Neutrophil (primary cell): ENCODE results near the gene RNGTT.

Experiments
- H3K27ac ChIP-seq: fragments of 200-600 bp; sonication (generic); 2 replicates; pipeline ENCODE4 v1.5.1; 2016; ENCODE audit warnings: mild to moderate bottlenecking, moderate library complexity
- H3K27me3 ChIP-seq: fragments of 200-600 bp; sonication (generic); 2 replicates; pipeline ENCODE4 v1.6.0; 2016; ENCODE audit warnings: mild to moderate bottlenecking
- H3K36me3 ChIP-seq: fragments of 200-600 bp; sonication (generic); 2 replicates; pipeline ENCODE4 v1.5.1; 2017
- H3K4me1 ChIP-seq, 2 experiments: fragments of 200-600 bp in 1 of 2; sonication (generic) in 1 of 2; 1 replicate in 1 of 2; 2 replicates in 1 of 2; pipeline versions ENCODE4 v1.5.1 to v1.6.1; 2013 to 2016; ENCODE audit warnings: low read depth in 1 of 2, low read length in 1 of 2, mild to moderate bottlenecking in 1 of 2, moderate library complexity in 1 of 2; ENCODE audit not compliant: control insufficient read depth in 1 of 2, insufficient read depth in 1 of 2
- H3K4me3 ChIP-seq, 2 experiments: fragments of 200-600 bp in 1 of 2; sonication (generic) in 1 of 2; 1 replicate in 1 of 2; 2 replicates in 1 of 2; pipeline ENCODE4 v1.5.1; 2013 to 2016; ENCODE audit warnings: low read depth in 1 of 2, low read length in 1 of 2, mild to moderate bottlenecking in 1 of 2, moderate library complexity in 1 of 2
- H3K9me3 ChIP-seq: fragments of 200-600 bp; sonication (generic); 2 replicates; pipeline ENCODE4 v1.5.1; 2016
- CTCF ChIP-seq: fragments of 200-600 bp; sonication (generic); IDR thresholded peaks from 2 replicates; pipeline ENCODE4 v1.5.1; 2016; ENCODE audit warnings: antibody characterized with exemption

Gene RNGTT

GRCh38 chr6:88870717-88871330 lies 92.6 kb downstream of the RNGTT start:
- Histone ChIP-seq H3K36me3 (no peaks in the 10 kb centered on the region), H3K4me3 (no peak overlapping the region), H3K27ac (no peak overlapping the region), H3K27me3 (no peaks in the 10 kb centered on the region), H3K4me1 (no peaks in the 10 kb centered on the region), H3K9me3 (no peaks in the 10 kb centered on the region)
- TF ChIP-seq CTCF, result peak; percentile 44

- no peaks in the 10 kb centered on the region for H3K36me3 ChIP-seq
- no peaks in the 10 kb centered on the region for H3K9me3 ChIP-seq
- H3K4me3 ChIP-seq, result no peak overlapping the region
- H3K4me1 ChIP-seq, result peaks cover 3 to 8% of the 10 kb centered on the region in 2 experiments
- no peaks in the 10 kb centered on the region for H3K27me3 ChIP-seq
- H3K27ac ChIP-seq, result no peak overlapping the region
- TF ChIP-seq CTCF, result no peak
Observed at GRCh38 chr6:88869263-88870020, 94.0 kb downstream of the RNGTT start.

GRCh38 chr6:88867841-88868731 lies 95.3 kb downstream of the RNGTT start:
- H3K4me3 ChIP-seq, result no peak overlapping the region
- H3K4me1 ChIP-seq, result peaks cover 6 to 16% of the 10 kb centered on the region in 2 experiments
- H3K27me3 ChIP-seq, result no peaks in the 10 kb centered on the region
- no peak overlapping the region for H3K27ac ChIP-seq
- H3K36me3 ChIP-seq, result no peaks in the 10 kb centered on the region
- H3K9me3 ChIP-seq, result no peaks in the 10 kb centered on the region
- no peak for TF ChIP-seq CTCF

GRCh38 chr6:88866856-88867255 lies 96.6 kb downstream of the RNGTT start:
- Histone ChIP-seq H3K27me3 (no peaks in the 10 kb centered on the region), H3K4me1 (peaks cover 6 to 16% of the 10 kb centered on the region in 2 experiments), H3K27ac (no peak overlapping the region), H3K4me3 (no peak overlapping the region), H3K9me3 (no peaks in the 10 kb centered on the region), H3K36me3 (no peaks in the 10 kb centered on the region)
- TF ChIP-seq CTCF, result no peak

- Histone ChIP-seq H3K27me3 (no peaks in the 10 kb centered on the region), H3K9me3 (no peaks in the 10 kb centered on the region), H3K4me3 (no peak overlapping the region), H3K27ac (no peak overlapping the region), H3K4me1 (peaks cover 6 to 16% of the 10 kb centered on the region in 2 experiments), H3K36me3 (no peaks in the 10 kb centered on the region)
- TF ChIP-seq CTCF, result no peak
Observed at GRCh38 chr6:88865275-88865674, 98.1 kb downstream of the RNGTT start.
